ENCODE measurements around the gene WDR35.

Gene WDR35

DNA sequence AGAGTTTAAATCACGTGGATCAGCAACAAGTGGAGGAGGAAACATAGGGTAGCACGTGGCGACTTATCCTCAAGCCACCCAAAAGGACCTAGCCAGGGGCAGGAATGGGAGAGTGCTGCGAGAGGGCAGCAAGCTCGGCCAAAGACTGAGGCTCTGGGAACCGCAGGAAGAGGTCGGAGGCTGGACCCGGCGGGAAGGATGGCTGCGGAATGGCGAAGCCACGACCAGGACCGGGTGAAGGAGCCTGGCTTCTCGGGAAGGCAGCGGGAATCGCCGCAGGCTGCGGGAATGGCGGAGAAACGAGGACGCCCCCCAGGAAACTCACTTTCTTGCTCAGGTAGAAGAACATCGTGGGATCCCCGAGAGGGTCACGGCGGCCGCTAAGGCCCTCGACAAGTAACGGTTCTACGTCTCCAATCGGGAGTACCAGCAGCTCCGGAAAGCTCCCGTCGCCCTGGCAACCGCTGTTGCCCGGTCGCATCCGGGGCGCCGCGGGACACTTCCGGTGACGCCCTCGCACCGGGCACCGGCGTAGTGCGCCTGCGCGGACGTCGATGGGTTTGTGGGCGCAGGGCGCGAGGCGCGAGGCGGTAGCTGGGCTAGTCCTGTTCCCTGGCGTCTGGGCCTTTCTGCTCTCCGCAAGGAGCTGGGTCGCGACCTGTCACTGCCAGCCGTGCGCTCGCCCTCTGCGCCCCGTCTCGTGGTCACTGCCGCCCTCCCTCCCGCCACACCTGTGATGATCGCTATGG, at the start of gene WDR35:
Gene WDR35 (minus strand): TSS at position 439 of the 749 bp plus-strand sequence. CDS start 90 bp downstream, at position 349.
- DNase-seq = peak; percentile 92

- no peak for DNase-seq
Measured at GRCh38 chr2:20037660-20038059, 47.8 kb upstream of the WDR35 start.

GRCh38 chr2:20035955-20036666, 46.2 kb upstream of the WDR35 start:
- no peak for DNase-seq

DNA sequence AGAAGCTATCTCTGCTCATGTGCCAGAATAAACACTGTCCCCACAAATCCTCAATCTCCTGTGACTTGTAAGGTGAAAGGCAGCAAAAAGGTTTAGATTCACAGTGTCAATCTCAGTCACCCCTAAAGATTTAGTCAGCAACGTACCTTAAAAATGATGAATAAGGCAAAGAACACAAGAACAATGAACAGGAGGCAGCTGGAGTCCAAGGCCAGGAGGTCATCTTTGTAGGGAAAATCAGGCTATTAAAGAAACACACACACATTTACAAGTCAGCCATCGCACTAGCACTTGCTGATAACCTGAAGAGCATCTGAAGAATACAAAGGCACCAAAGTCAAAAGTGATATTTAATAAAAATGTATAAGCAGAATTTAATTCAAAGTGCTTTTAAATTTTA, 44.9 kb upstream of the WDR35 start:
- no peak for DNase-seq

DNA sequence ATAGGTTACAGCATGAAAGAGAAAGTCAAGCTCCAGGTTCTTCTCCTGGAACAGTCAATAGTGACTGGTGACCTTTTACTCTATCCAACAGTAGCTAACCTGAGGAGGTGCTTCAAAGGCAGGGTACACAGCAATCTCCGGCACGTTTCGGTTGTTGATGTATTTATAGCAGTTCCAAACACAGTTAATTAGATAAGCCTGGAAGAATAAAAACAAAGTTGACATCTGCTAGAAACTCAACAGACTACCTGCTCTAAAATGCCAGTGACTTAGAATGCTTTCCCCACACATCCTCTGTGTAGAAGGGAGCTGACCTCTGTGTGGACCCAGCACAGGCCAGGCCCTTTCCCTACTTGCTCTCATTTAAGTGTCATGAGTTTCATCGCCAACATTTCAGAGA, 44.3 kb upstream of the WDR35 start:
- DNase-seq = no peak

DNA sequence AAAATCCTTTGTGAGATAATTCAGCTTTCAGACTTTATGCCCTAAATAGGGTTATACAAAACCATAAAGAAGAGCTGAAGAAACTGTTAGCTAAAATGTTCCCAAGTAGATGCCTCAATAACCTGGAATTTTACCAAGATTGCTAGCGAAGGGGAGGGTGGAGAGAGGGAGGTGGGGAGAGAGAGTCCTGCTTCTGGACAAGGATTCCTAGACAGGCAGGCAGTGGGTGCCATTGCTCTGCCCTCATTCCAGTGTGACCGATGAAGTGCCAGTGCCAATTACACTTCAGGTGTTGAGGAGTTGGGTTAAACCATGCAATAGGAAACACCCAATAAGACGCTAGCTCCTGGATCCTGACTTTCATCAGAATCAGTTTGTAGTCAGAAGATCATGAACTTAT, 43.4 kb upstream of the WDR35 start:
- no peak for DNase-seq

GRCh38 chr2:20030224-20030623, 40.3 kb upstream of the WDR35 start:
- DNase-seq = no peak

GRCh38 chr2:20027705-20028434, 38.0 kb upstream of the WDR35 start:
- no peak for DNase-seq

DNA sequence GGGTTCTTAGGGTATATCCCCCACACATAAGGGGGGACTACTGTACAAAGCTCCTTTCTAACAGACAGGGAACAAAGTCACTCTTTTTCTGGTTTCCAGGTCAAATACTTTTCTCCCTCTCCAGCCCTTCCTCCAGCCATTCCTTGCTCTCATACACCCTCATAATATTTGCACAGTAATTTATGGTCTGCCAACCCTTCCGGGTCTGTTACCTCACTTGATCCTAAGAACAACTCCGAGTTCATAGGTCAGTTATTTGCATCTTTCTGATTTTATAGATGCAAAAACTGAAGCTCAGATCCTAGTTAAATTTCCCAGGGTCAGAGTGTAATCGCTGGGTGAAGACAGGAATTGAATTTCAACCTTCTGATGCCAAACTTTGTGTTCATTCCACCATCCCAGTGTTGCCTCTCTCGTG, 37.4 kb upstream of the WDR35 start:
- DNase-seq = no peak

DNA sequence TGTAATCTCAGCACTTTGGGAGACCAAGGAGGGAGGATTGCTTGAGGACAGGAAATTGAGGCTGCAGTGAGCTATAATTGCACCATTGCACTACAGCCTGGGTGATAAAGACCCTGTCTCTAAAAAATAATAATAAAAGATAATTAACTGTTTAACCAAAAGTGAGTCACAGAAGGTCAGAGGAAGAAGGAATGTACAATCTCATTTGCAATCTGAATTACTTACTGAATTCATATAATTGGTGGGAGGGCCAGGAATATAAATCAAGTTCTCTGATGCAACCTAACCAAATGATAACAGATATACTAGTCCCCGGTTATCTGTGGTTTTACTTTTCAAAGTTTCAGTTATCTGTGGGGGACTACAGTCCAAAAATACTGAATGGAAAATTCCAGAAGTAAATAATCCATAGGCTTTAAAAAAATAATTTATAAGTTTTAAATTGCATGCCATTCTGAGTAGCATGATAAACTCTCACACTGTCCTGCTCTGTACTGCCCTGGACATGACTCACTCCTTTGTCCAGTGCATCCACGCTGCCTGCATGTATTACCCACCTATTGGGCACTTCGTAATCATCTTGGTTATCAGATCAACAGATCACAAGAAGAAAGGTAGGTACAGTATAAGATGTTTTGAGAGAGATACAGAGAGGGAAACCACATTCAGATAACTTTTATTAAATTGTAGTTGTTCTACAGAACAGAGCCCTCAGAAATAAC, 35.3 kb upstream of the WDR35 start:
- no peak for DNase-seq

- DNase-seq = no peak
Measured at GRCh38 chr2:20023688-20024087, 33.8 kb upstream of the WDR35 start.

DNA sequence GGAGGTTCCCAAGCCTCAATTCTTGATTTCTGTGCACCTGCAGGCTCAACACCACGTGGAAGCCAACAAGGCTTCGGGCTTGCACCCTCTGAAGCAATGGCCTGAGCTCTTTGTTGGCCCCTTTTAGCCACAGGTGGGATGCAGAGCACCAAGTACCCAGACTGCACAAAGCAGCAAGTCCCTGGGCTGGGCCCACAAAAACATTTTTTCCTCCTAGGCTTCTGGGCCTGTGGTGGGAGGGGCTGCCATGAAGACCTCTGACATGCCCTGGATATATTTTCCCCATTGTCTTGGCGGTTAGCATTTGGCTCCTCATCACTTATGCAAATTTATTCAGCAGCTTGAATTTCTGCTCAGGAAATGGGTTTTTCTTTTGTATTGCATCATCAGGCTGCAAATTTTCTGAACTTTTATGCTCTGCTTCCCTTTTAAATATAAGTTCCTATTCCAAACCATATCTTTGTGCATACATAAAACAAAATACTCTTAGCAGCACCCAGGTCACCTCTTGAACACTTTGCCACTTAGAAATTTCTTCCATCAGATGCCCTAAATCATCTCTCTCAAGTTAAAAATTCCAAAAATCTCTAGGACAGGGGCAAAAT, 31.6 kb upstream of the WDR35 start:
- DNase-seq = no peak

GRCh38 chr2:20019747-20020146, 29.8 kb upstream of the WDR35 start:
- DNase-seq = no peak

DNA sequence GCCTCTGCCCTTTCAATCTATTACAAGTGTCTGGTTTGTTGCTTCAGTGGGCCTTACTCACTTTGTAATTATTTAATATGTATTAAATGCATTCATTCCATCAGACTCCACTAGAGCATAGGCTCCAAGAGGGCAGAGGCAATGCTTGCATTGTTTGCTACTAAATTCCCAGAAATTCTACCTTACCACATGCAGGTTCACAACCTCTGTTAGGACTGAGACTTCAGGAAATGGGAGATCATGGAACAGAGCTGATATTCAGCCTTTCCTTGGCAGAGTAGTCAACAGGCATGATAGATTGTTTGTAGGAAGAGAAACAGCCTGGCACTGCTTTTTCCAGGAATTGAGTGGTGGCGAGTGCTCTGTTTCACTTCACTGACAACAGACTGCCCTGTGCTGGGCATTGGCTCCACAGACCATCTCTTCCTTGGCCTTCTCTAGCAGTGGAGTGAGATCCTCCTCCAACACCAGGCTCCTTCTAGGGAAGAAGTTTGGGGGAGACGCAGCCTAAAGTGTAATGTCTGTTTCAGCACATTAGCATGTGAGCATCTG, 28.8 kb upstream of the WDR35 start:
- DNase-seq = no peak

- DNase-seq = no peak
Measured at GRCh38 chr2:20016346-20016745, 26.4 kb upstream of the WDR35 start.

- DNase-seq = peak in 1 of 2 donors; percentile 48
Measured at GRCh38 chr2:20015482-20016083, 25.7 kb upstream of the WDR35 start.

DNA sequence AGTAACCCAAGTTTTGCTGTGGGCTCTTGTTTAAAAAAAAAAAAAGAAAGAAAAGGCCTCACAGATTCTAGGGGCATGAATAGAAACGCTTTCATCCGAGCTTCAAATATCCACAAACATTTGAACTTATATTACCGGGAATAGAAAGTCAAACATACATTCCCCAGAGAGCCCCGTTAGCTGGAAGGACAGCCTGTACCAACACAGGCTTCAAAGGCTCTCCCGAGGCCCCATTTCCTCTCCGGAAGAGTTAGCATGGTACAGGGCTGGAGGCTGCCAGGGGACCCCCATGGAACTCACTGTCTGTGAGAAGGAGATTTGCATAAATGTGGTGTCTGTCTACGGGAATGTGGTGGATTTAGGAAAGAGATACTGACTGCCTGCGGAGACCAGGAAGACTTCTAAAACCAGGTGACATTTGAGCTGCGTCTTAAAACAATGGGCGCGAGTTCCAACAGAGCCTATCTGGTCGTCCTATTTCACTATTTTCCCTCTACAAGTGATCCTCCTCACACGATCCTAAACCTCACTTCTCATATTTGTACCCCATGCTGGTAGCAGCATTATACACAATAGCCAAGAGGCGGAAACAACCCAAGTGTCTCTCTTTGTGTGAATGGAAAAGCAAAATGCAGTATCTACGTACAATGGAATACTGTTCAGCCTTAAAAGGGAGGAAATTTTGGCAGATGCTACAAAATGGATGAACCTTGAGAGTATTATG, 23.4 kb upstream of the WDR35 start:
- DNase-seq = no peak

GRCh38 chr2:20012282-20013125, 22.6 kb upstream of the WDR35 start, which contains the start of gene MATN3:
Gene MATN3, minus strand, starts transcription at chr2:20012668. Its CDS starts 37 bp downstream, at chr2:20012631.
- DNase-seq = no peak

DNA sequence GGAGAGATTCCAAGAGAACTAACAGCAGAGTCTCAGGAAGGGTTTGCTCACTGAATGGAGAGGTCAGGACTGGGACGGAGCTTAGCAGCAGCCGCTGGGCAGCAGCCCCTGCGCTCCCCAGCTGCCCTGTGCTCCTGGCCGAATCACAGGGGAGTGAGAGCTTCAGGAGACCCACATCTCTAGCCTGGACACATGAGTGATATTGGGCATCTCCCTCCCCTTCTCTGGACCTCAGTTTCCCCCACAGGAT, 22.1 kb upstream of the WDR35 start:
- no peak for DNase-seq

DNA sequence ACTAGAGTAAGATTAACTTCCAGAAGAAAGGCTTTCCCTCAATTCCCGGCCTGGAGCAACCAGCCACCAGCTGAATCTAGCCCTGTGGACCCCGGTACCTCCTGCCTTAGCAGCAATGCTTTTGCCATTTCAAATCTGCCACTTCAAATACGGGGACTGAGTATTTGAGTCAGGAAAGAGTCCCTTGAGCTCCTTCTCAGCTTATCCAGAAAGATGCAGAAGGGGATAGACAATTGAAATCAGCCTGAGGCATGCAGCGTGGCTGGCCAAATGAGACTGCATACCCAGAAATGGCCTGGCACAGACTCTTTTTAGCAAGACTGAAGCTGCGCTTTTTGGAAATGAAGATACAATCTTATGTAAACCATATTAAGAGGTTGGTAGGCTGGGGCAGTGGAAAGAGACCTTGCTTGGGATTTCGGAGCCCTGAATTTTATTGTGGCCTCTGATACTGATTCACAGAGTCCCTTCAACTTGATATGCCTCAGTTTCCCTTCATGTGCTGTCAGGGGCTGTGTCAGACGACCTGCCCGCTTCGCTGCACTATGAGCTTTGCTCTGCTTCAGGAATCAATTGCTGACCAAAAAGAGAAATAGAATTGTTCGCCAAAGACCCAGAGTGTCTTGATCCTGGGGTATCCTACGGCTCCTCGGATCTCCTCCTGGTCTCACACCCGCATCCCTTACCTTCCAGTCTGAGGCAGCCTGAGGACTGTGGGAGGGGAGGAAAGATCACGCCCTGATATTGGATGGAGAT, 21.5 kb upstream of the WDR35 start:
- no peak for DNase-seq

All from CD4-positive, alpha-beta T cell treated with Interleukin-1 beta for 1 hour (primary cell).